ENCODE results near the gene CEACAM20. TPM values are rescaled to one million over a fixed set of nuclear protein-coding genes. Genes with fewer than 3 reads are reported as not detected.

CEACAM20 gene
- total RNA-seq, 1 experiment from 2014 or later = not detected

DNA sequence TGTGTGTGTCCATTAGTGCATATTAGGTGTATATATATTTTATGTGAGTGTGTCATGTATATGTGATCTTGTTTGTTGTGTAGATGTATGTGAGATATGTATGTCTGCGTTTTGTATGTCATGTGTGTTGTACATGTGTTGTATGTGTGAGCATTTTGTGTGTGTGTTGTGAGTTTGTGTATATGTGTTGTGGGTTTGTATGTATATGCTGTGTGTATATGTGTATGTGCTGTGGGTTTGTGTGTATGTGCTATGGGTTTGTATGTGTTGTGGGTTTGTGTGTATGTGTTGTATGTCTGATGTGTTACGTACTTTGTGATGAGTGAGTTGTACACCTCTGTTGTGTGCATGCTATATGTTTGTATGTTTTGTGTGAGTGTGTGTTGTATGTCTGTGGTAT is 8.1 kb downstream of the CEACAM20 start:
- no peaks in the 10 kb centered on the region for H3K27me3 ChIP-seq (ENCODE audit: insufficient read depth, low read length)
- RAD21 ChIA-PET (ENCODE audit: low non-redundant PET in 1 of 2, low total read pairs in 2 of 2, uncharacterized antibody in 2 of 2, unreplicated experiment in 2 of 2) = no interaction called here

More for the DNA sequence above, 8.1 kb downstream of the CEACAM20 start:
- Histone ChIP-seq H2AFZ (ENCODE audit: low read depth, low read length, poor library complexity, severe bottlenecking) (no peak overlapping the region), H3K79me2 (ENCODE audit: insufficient read depth, low read length) (no peaks in the 10 kb centered on the region), H3K9ac (ENCODE audit: low read length) (no peak overlapping the region), H3K36me3 (ENCODE audit: control insufficient read depth in 1 of 2, insufficient read depth in 2 of 2, low read length in 2 of 2) (no peaks in the 10 kb centered on the region), H3K4me1 (ENCODE audit: control insufficient read depth in 1 of 2, insufficient read depth in 2 of 2, low read length in 2 of 2) (no peaks in the 10 kb centered on the region), H4K20me1 (ENCODE audit: insufficient read depth) (no peaks in the 10 kb centered on the region), H3K4me2 (ENCODE audit: low read length) (no peak overlapping the region), H3K9me2 (ENCODE audit: insufficient read depth) (no peaks in the 10 kb centered on the region), H3K27ac (ENCODE audit: low read depth, low read length) (no peak overlapping the region), H3K9me3 (ENCODE audit: control insufficient read depth in 1 of 2, insufficient read depth in 1 of 2, low read depth in 1 of 2, low read length in 2 of 2) (no peaks in the 10 kb centered on the region), H3K4me3 (replicated peaks in 1 of 2; ENCODE audit: low read depth in 1 of 2, low read length in 2 of 2) (no peak overlapping the region)
- intact Hi-C loops (cut with micrococcal nuclease) = no loop called here
- DNase-seq (ENCODE audit: low read depth, low spot score) (no peak), ATAC-seq (no peak)
- POLR2A ChIA-PET = no interaction called here
- TF ChIP-seq EGR1 (IDR thresholded peaks at IDR 0.05; ENCODE audit: low read depth) (no peak), TCF7L2 (IDR thresholded peaks at IDR 0.05; ENCODE audit: borderline replicate concordance, extremely low read depth, insufficient read depth, insufficient read length) (no peak), FOSL1 (IDR thresholded peaks at IDR 0.05; ENCODE audit: low read depth) (no peak), POLR2AphosphoS5 (IDR thresholded peaks at IDR 0.05; ENCODE audit: low read depth, low read length) (no peak), YY1 (IDR thresholded peaks at IDR 0.05; ENCODE audit: extremely low read depth, insufficient replicate concordance, low read depth, low read length) (no peak), ZNF274 (IDR thresholded peaks at IDR 0.05; ENCODE audit: low read depth, low read length) (no peak), EZH2phosphoT487 (IDR thresholded peaks at IDR 0.05; ENCODE audit: borderline replicate concordance) (no peak), SIN3A (IDR thresholded peaks at IDR 0.05; ENCODE audit: low read depth) (no peak), CBX3 (IDR thresholded peaks at IDR 0.05; ENCODE audit: low read depth) (no peak), CEBPB (IDR thresholded peaks at IDR 0.05; ENCODE audit: low read depth) (no peak), JUND (IDR thresholded peaks at IDR 0.05) (no peak), RAD21 (IDR thresholded peaks at IDR 0.05; ENCODE audit: low read depth) (no peak), SP1 (IDR thresholded peaks at IDR 0.05; ENCODE audit: low read depth) (no peak), EZH2 (IDR thresholded peaks at IDR 0.05) (no peak), SRF (IDR thresholded peaks at IDR 0.05; ENCODE audit: low read depth) (no peak), POLR2A (IDR thresholded peaks at IDR 0.05; ENCODE audit: borderline replicate concordance, extremely low read depth, insufficient read depth, insufficient read length) (no peak)
- TF ChIP-seq, protein P1, sequence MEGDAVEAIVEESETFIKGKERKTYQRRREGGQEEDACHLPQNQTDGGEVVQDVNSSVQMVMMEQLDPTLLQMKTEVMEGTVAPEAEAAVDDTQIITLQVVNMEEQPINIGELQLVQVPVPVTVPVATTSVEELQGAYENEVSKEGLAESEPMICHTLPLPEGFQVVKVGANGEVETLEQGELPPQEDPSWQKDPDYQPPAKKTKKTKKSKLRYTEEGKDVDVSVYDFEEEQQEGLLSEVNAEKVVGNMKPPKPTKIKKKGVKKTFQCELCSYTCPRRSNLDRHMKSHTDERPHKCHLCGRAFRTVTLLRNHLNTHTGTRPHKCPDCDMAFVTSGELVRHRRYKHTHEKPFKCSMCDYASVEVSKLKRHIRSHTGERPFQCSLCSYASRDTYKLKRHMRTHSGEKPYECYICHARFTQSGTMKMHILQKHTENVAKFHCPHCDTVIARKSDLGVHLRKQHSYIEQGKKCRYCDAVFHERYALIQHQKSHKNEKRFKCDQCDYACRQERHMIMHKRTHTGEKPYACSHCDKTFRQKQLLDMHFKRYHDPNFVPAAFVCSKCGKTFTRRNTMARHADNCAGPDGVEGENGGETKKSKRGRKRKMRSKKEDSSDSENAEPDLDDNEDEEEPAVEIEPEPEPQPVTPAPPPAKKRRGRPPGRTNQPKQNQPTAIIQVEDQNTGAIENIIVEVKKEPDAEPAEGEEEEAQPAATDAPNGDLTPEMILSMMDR (IDR thresholded peaks at IDR 0.05 in 2 of 3, conservative IDR thresholded peaks at IDR 0.05 in 1 of 3; ENCODE audit: borderline replicate concordance in 1 of 3, insufficient read depth in 1 of 3, low read depth in 2 of 3, low read length in 2 of 3) = no peak
- TF ChIP-seq, protein P2, sequence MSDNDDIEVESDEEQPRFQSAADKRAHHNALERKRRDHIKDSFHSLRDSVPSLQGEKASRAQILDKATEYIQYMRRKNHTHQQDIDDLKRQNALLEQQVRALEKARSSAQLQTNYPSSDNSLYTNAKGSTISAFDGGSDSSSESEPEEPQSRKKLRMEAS (IDR thresholded peaks at IDR 0.05) = no peak
- TF ChIP-seq, protein P3, sequence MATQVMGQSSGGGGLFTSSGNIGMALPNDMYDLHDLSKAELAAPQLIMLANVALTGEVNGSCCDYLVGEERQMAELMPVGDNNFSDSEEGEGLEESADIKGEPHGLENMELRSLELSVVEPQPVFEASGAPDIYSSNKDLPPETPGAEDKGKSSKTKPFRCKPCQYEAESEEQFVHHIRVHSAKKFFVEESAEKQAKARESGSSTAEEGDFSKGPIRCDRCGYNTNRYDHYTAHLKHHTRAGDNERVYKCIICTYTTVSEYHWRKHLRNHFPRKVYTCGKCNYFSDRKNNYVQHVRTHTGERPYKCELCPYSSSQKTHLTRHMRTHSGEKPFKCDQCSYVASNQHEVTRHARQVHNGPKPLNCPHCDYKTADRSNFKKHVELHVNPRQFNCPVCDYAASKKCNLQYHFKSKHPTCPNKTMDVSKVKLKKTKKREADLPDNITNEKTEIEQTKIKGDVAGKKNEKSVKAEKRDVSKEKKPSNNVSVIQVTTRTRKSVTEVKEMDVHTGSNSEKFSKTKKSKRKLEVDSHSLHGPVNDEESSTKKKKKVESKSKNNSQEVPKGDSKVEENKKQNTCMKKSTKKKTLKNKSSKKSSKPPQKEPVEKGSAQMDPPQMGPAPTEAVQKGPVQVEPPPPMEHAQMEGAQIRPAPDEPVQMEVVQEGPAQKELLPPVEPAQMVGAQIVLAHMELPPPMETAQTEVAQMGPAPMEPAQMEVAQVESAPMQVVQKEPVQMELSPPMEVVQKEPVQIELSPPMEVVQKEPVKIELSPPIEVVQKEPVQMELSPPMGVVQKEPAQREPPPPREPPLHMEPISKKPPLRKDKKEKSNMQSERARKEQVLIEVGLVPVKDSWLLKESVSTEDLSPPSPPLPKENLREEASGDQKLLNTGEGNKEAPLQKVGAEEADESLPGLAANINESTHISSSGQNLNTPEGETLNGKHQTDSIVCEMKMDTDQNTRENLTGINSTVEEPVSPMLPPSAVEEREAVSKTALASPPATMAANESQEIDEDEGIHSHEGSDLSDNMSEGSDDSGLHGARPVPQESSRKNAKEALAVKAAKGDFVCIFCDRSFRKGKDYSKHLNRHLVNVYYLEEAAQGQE (IDR thresholded peaks at IDR 0.05; ENCODE audit: low read depth) = no peak
- BruUV-seq (replicated peaks) = no TSS peak
- CTCF ChIA-PET = no interaction called here
